Measurements from ENCODE around the gene ARID1B. TPM values are rescaled to one million over a fixed set of nuclear protein-coding genes. Genes with fewer than 3 reads are reported as not detected.

Gene ARID1B
- total and polyA plus RNA-seq, 9 of the 15 experiments (the other 6 are each of a cell fraction or from before 2014, with no cell fraction given): 12.5 to 50.5 (median 25.8) TPM

DNA sequence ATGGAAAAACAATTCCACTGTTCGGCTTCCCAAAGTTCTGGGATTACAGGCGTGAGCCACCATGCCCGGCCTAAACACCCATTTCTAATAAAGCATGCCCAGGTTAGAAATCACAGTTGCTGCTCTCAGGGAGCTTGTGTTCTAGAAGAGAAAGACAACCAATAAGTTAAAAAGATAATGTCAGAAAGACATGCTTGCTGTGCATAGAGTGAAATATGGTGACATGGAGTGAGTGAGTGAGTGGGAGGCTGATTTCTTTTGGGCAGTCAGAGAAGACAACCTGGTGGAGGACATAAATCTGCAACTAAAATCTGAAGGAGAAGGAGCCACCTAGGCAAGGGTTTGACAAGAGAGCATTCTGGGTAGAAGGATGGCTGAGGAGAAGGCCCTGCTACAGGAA, 222.6 kb downstream of the ARID1B start:
- Histone ChIP-seq H3K9me1 (ENCODE audit: control insufficient read depth, insufficient read depth, low read length) (no peaks in the 10 kb centered on the region), H3K9ac (ENCODE audit: insufficient read depth in 1 of 2, low read depth in 2 of 2, low read length in 2 of 2) (no peak overlapping the region), H3K27ac (ENCODE audit: extremely low read depth, low read depth, low read length) (no peak overlapping the region), H4K20me1 (replicated peaks; ENCODE audit: control insufficient read depth, insufficient read depth, low read length) (0 out of 2 replicates have a peak, but pooled peaks cover 2% of the 10 kb centered on the region), H3K79me2 (ENCODE audit: control insufficient read depth, insufficient read depth, low read length) (peaks cover 33% of the 10 kb centered on the region; the same call in 2 of the 3 replicates), H3K9me3 (replicated peaks; ENCODE audit: control insufficient read depth, insufficient read depth, low read depth, low read length) (no peaks in the 10 kb centered on the region), H3K36me3 (ENCODE audit: control insufficient read depth, insufficient read depth, low read length) (no peaks in the 10 kb centered on the region), H3K4me2 (ENCODE audit: insufficient read depth, low read length) (no peak overlapping the region), H3K4me1 (replicated peaks in 1 of 2; ENCODE audit: control insufficient read depth in 2 of 2, insufficient read depth in 2 of 2, low read length in 2 of 2) (peaks cover 0 to 4% of the 10 kb centered on the region in 2 experiments; a peak in 1 of 5 replicates), H2AFZ (ENCODE audit: low read depth, low read length) (no peak overlapping the region), H3K4me3 (no peak overlapping the region), H3K27me3 (ENCODE audit: control insufficient read depth in 2 of 2, insufficient read depth in 2 of 2, low read length in 2 of 2) (no peaks in the 10 kb centered on the region)
- ATAC-seq (no peak), FAIRE-seq (no peak), DNase-seq (ENCODE audit: extremely low read depth in 1 of 4, low spot score in 3 of 4) (no peak)
- no TSS peak for BruUV-seq (replicated peaks)
- ChIA-PET CTCF (ENCODE audit: low intra/inter-chr PET ratio) (no interaction called here), POLR2A (no interaction called here)
- intact Hi-C loops (cut with micrococcal nuclease) (no loop called here), in situ Hi-C loops (cut with MboI) (no loop called here)
- 87% methylated on average over 3 of the region's 3 CpGs for WGBS (ENCODE audit: insufficient coverage, low coverage, missing lambda C conversion rate)
- TF ChIP-seq CAMTA2 (CRISPR knock-in tag; conservative IDR thresholded peaks at IDR 0.05) (no peak), ZFP1 (CRISPR knock-in tag; IDR thresholded peaks at IDR 0.05) (no peak), JUN (IDR thresholded peaks at IDR 0.05; ENCODE audit: borderline replicate concordance, low read depth, low read length) (no peak), JUN (CRISPR knock-in tag; IDR thresholded peaks at IDR 0.05; ENCODE audit: borderline replicate concordance) (no peak), HIVEP1 (CRISPR knock-in tag; IDR thresholded peaks at IDR 0.05) (no peak), MYC (IDR thresholded peaks at IDR 0.05; ENCODE audit: low read depth, low read length) (no peak), MYC (CRISPR knock-in tag; IDR thresholded peaks at IDR 0.05; ENCODE audit: borderline replicate concordance, low read depth) (no peak), GABPA (tag; conservative IDR thresholded peaks at IDR 0.05; ENCODE audit: low read depth) (no peak), HMGN3 (IDR thresholded peaks at IDR 0.05; ENCODE audit: borderline replicate concordance, extremely low read depth, insufficient read length, low read depth, low read length) (no peak), ZNF79 (CRISPR knock-in tag; IDR thresholded peaks at IDR 0.05; ENCODE audit: low read depth) (no peak), HMGXB4 (CRISPR knock-in tag; IDR thresholded peaks at IDR 0.05) (no peak), ZBTB33 (CRISPR knock-in tag; IDR thresholded peaks at IDR 0.05) (no peak), NR0B1 (IDR thresholded peaks at IDR 0.05; ENCODE audit: partially characterized antibody) (no peak), TCF7L2 (IDR thresholded peaks at IDR 0.05; ENCODE audit: low read depth, low read length) (no peak)
- TF ChIP-seq, protein P1, sequence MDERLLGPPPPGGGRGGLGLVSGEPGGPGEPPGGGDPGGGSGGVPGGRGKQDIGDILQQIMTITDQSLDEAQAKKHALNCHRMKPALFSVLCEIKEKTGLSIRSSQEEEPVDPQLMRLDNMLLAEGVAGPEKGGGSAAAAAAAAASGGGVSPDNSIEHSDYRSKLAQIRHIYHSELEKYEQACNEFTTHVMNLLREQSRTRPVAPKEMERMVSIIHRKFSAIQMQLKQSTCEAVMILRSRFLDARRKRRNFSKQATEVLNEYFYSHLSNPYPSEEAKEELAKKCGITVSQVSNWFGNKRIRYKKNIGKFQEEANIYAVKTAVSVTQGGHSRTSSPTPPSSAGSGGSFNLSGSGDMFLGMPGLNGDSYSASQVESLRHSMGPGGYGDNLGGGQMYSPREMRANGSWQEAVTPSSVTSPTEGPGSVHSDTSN (CRISPR knock-in tag; IDR thresholded peaks at IDR 0.05; ENCODE audit: low read depth): no peak
- TF ChIP-seq, protein P1 (tag; conservative IDR thresholded peaks at IDR 0.05; ENCODE audit: low read depth): peak; percentile 67
